Measurements from ENCODE around the gene FBXL15. TPM values are rescaled to one million over a fixed set of nuclear protein-coding genes. Genes with fewer than 3 reads are reported as not detected.
A peak's percentile ranks its signal among the peaks of the same experiment; 100 is the strongest.

Gene FBXL15
- total RNA-seq, 1 donor from 2014 or later: 3.1 TPM

DNA sequence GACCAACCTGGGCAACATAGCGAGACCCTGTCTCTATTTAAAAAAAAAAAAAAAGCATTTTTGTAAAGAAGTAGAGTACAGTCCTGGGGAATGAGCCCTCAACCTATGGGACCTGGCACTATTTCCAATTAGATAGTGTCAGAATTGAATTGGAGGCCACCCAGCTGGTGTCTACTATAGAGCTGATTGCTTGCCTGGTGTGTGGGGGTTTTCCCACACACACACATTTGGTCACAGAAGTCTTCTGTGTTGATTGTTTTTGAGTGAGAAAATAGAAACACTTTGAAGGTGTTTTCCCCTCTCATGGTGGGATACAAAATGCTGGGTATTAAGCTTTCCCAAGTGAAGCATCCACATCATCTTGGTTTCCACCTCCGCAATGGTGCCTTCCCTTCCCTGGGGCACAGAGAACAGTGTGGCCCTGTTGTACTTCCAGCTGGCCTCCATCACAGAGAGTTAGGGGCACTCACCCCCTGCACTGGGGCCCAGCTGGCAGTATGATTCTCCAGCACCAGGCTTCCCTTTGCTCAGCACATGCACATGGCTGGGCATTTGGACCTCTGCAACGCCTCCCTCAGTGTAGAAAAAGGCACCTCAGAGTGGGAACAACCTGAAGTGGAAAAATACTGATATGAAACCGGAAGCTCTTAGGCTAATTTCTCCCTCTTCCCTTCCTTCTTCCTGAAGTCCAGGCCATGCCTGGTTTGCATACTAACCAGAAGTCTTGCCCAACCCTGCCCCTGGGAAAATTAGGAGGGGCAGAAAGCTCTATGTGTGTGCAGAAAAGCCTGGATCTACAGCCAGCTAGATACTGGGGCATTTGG, 35.8 kb upstream of the FBXL15 start:
- Histone ChIP-seq H3K27ac (ENCODE audit: low read depth, low read length) (no peak overlapping the region), H3K9me3 (ENCODE audit: control insufficient read depth in 3 of 3, low read length in 3 of 3) (no peaks in the 10 kb centered on the region), H3K9ac (ENCODE audit: low read depth in 1 of 3, low read length in 3 of 3) (no peak overlapping the region), H3K27me3 (ENCODE audit: control insufficient read depth in 3 of 3, insufficient read depth in 3 of 3, low read length in 3 of 3) (no peaks in the 10 kb centered on the region), H3K36me3 (ENCODE audit: control insufficient read depth in 3 of 3, insufficient read depth in 3 of 3, low read length in 3 of 3) (peaks cover 21 to 24% (median 24%) of the 10 kb centered on the region in 3 donors), H3K4me3 (ENCODE audit: low read length in 3 of 3) (no peak overlapping the region), H3K4me1 (ENCODE audit: control insufficient read depth in 3 of 3, insufficient read depth in 3 of 3, low read length in 3 of 3) (peaks cover 0 to 7% (median 0%) of the 10 kb centered on the region in 3 donors)

DNA sequence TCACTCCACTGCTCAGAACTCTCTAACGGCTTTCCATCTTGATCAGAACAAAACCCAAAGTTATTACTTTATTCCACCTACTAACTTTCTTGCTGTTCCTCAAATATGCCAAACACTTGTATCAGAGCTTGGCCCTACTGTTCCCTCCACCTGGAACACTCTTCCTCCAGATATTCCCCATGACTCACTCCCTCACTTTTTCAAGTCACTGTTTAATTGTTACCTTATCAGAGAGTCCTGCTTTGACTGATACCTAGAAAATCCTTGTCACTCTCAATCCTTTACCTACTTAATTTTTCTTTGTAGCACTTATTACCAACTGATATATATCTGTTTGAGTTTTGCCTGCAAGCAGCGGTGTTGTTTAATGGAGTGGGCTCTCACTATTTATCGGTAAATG, 30.7 kb upstream of the FBXL15 start:
- Histone ChIP-seq H3K27me3 (ENCODE audit: control insufficient read depth in 3 of 3, insufficient read depth in 3 of 3, low read length in 3 of 3) (no peaks in the 10 kb centered on the region), H3K27ac (ENCODE audit: low read depth, low read length) (no peak overlapping the region), H3K4me1 (ENCODE audit: control insufficient read depth in 3 of 3, insufficient read depth in 3 of 3, low read length in 3 of 3) (peaks cover 9 to 15% (median 10%) of the 10 kb centered on the region in 3 donors), H3K4me3 (ENCODE audit: low read length in 3 of 3) (no peak overlapping the region), H3K9ac (ENCODE audit: low read depth in 1 of 3, low read length in 3 of 3) (no peak overlapping the region), H3K36me3 (ENCODE audit: control insufficient read depth in 3 of 3, insufficient read depth in 3 of 3, low read length in 3 of 3) (no peaks in the 10 kb centered on the region), H3K9me3 (ENCODE audit: control insufficient read depth in 3 of 3, low read length in 3 of 3) (no peaks in the 10 kb centered on the region)

DNA sequence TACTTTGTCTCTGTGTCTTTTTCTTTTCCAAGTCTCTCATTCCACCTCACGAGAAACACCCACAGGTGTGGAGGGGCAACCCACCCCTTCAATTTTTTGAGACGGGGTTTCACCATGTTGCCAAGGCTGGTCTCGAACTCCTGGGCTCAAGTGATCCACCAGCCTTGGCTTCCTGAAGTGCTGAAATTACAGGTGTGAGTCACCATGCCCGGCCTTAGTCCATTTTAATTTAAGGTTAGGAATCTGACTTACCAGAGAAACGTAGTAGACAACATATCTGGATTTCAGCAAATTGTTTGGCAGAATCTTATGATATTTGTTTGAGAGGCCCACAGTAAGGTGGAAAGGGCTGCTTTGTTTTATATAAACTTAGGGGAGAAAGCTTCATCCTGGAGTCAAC, 28.3 kb upstream of the FBXL15 start:
- H3K36me3 ChIP-seq (ENCODE audit: control insufficient read depth in 3 of 3, insufficient read depth in 3 of 3, low read length in 3 of 3): peaks cover 2 to 3% (median 3%) of the 10 kb centered on the region in 3 donors
- H3K4me1 ChIP-seq (ENCODE audit: control insufficient read depth in 3 of 3, insufficient read depth in 3 of 3, low read length in 3 of 3): peaks cover 19 to 22% (median 21%) of the 10 kb centered on the region in 3 donors
- no peaks in the 10 kb centered on the region for H3K9me3 ChIP-seq (ENCODE audit: control insufficient read depth in 3 of 3, low read length in 3 of 3)
- H3K27me3 ChIP-seq (ENCODE audit: control insufficient read depth in 3 of 3, insufficient read depth in 3 of 3, low read length in 3 of 3): no peaks in the 10 kb centered on the region
- H3K9ac ChIP-seq (ENCODE audit: low read depth in 1 of 3, low read length in 3 of 3): no peak overlapping the region
- no peak overlapping the region for H3K27ac ChIP-seq (ENCODE audit: low read depth, low read length)
- H3K4me3 ChIP-seq (ENCODE audit: low read length in 3 of 3): no peak overlapping the region

DNA sequence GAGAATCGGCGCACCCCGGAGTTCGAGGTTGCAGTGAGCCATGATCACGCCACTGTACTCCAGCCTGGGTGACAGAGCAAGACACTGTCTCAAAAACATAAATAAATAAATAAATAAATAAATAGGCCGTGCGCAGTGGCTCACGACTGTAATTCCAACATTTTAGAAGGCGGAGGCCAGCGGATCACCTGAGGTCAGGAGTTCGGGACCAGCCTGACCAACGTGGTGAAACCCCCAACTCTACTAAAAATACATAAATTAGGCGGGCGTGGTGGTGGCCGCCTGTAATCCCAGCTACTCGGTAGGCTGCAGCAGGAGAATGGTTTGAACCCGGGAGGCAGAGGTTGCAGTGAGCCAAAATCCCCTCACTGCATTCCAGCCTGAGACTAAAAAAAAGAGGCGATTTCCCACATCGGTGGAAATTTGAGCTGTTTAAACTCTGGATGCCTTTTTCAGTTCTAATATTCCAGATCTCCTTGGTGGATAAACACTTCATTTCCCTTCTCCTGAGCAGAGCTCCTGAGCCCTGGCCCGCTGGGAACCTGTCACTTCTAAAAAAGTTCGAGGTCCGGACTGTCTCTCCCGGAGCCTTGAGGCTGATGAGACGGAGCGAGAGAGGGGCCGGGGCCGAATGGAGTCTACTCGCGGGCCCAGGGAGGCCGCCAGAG, 27.1 kb upstream of the FBXL15 start:
- Histone ChIP-seq H3K27me3 (ENCODE audit: control insufficient read depth in 3 of 3, insufficient read depth in 3 of 3, low read length in 3 of 3) (no peaks in the 10 kb centered on the region), H3K27ac (ENCODE audit: low read depth, low read length) (peak overlapping the region; percentile 97), H3K36me3 (ENCODE audit: control insufficient read depth in 3 of 3, insufficient read depth in 3 of 3, low read length in 3 of 3) (peaks cover 9 to 14% (median 11%) of the 10 kb centered on the region in 3 donors), H3K4me1 (ENCODE audit: control insufficient read depth in 3 of 3, insufficient read depth in 3 of 3, low read length in 3 of 3) (peaks cover 19 to 28% (median 23%) of the 10 kb centered on the region in 3 donors), H3K9ac (ENCODE audit: low read depth in 1 of 3, low read length in 3 of 3) (peak overlapping the region; percentile 79 to 94 (median 83)), H3K9me3 (ENCODE audit: control insufficient read depth in 3 of 3, low read length in 3 of 3) (no peaks in the 10 kb centered on the region), H3K4me3 (ENCODE audit: low read length in 3 of 3) (peak overlapping the region; percentile 93 to 98 (median 94))

DNA sequence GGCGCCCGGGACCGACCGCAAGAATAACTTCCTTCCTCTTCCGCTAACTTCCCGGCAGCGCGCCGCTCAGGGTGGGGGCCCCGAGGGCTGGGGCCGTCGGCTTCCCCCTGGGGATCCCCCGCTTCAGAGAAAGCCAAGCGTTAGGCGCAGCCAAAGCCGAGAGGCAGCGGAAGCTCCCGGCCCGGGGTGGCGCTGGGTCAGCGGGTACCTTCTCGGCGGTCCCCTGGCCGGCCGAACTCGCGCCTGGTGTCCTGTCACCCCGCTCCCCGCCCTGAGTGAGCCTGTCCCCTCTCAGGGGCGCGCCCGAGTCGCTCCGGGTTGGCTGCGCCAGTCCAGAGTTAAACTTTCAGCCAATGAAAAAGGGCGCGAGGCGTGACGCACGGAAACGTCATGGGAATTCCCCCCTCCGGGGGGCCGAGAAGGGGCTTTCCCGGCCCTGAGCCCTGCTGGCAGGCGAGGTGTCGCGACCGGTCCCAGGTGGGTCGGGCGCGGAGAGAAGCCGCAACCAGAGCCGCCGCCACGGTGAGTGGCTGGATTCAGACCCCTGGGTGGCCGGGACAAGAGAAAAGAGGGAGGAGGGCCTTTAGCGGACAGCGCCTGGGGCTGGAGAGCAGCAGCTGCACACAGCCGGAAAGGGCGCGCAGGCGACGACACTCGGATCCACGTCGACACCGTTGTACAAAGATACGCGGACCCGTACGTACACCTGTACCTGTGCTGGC, 26.4 kb upstream of the FBXL15 start:
- peaks cover 19 to 35% (median 27%) of the 10 kb centered on the region in 3 donors for H3K4me1 ChIP-seq (ENCODE audit: control insufficient read depth in 3 of 3, insufficient read depth in 3 of 3, low read length in 3 of 3)
- peaks cover 9 to 14% (median 11%) of the 10 kb centered on the region in 3 donors for H3K36me3 ChIP-seq (ENCODE audit: control insufficient read depth in 3 of 3, insufficient read depth in 3 of 3, low read length in 3 of 3)
- peak overlapping the region; percentile 79 to 94 (median 83) for H3K9ac ChIP-seq (ENCODE audit: low read depth in 1 of 3, low read length in 3 of 3)
- no peaks in the 10 kb centered on the region for H3K9me3 ChIP-seq (ENCODE audit: control insufficient read depth in 3 of 3, low read length in 3 of 3)
- peak overlapping the region; percentile 93 to 98 (median 94) for H3K4me3 ChIP-seq (ENCODE audit: low read length in 3 of 3)
- H3K27me3 ChIP-seq (ENCODE audit: control insufficient read depth in 3 of 3, insufficient read depth in 3 of 3, low read length in 3 of 3): no peaks in the 10 kb centered on the region
- peak overlapping the region; percentile 97 for H3K27ac ChIP-seq (ENCODE audit: low read depth, low read length)

DNA sequence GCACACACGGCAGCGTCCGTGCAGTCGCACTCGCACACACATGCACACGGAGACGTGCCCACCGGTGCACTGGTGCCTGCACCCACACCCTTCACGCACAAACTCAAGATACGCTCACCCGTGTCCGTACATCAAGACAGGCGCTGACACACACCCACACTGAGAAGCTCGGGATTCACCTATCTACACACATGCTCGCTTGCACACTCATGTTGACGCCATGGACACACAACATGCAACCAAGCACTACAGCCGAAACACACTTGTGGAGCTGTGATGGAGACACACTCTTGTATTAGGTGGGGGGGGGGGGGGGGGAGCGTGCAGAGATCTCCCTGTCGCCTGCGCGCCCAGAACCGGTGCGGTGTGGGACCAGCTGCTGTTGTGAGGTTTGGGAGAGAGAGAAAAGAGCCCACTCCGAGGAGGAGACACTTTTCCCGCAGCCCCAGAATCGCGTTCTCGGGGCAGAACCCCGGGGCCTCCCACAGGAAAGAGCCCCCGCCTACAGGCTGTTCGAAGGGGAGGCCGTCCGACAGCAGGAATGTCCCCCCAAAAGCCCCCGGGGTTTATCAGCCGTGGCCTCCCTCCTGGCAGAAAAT, 25.7 kb upstream of the FBXL15 start:
- Histone ChIP-seq H3K27ac (ENCODE audit: low read depth, low read length) (peak overlapping the region; percentile 97), H3K4me1 (ENCODE audit: control insufficient read depth in 3 of 3, insufficient read depth in 3 of 3, low read length in 3 of 3) (peaks cover 23 to 41% (median 31%) of the 10 kb centered on the region in 3 donors), H3K4me3 (ENCODE audit: low read length in 3 of 3) (peak overlapping the region; percentile 93 to 98 (median 94)), H3K27me3 (ENCODE audit: control insufficient read depth in 3 of 3, insufficient read depth in 3 of 3, low read length in 3 of 3) (no peaks in the 10 kb centered on the region), H3K36me3 (ENCODE audit: control insufficient read depth in 3 of 3, insufficient read depth in 3 of 3, low read length in 3 of 3) (peaks cover 9 to 14% (median 11%) of the 10 kb centered on the region in 3 donors), H3K9ac (ENCODE audit: low read depth in 1 of 3, low read length in 3 of 3) (peak overlapping the region; percentile 61 to 94 (median 83)), H3K9me3 (ENCODE audit: control insufficient read depth in 3 of 3, low read length in 3 of 3) (no peaks in the 10 kb centered on the region)

DNA sequence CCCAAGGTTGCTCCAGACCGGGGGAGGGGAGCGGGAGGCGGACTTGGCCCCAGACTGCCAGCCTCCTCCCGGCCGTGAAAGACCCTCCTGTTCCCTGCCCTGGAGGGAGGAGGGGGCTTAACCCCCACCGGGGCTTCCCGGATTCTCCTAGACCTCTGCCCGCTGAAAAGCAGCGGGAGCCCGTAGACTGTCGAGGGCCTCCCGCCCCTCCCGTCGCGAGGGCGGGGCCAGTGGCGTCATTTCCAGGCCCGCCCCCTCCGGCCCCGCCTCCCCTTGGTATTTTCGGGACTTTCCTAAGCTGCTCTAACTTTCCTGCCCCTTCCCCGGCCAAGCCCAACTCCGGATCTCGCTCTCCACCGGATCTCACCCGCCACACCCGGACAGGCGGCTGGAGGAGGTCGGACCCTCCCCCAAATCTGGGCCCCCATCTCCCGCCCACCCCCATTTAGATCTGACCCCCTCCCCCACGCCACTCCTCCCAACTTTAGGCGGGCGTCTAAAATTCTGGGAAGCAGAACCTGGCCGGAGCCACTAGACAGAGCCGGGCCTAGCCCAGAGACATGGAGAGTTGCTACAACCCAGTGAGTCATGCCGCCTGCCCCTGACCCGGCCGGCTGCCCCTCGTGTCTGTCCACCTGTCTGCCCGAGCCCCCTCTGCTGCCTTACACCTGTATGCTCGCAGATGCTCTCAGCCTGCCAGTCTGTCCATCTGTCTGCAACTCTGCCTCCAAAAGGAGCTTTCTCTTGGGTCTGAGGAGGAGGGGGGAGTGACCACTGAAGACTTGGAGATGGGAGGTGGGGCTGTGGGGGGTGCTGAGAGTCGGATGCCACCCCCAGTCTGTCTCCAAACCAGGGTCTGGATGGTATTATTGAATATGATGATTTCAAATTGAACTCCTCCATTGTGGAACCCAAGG, 25.0 kb upstream of the FBXL15 start, which contains the start of gene NFKB2:
TSS of gene NFKB2 (plus strand) at position 306 of the 917 bp plus-strand sequence. CDS start at position 561, 255 bp downstream.
- Histone ChIP-seq H3K4me1 (ENCODE audit: control insufficient read depth in 3 of 3, insufficient read depth in 3 of 3, low read length in 3 of 3) (peaks cover 26 to 44% (median 33%) of the 10 kb centered on the region in 3 donors), H3K27ac (ENCODE audit: low read depth, low read length) (peak within 1 kb of the TSS; percentile 97), H3K9ac (ENCODE audit: low read depth in 1 of 3, low read length in 3 of 3) (peak within 1 kb of the TSS; percentile 82 to 94 (median 83)), H3K36me3 (ENCODE audit: control insufficient read depth in 3 of 3, insufficient read depth in 3 of 3, low read length in 3 of 3) (peaks cover 13 to 21% (median 13%) of the 10 kb centered on the region in 3 donors), H3K4me3 (ENCODE audit: low read length in 3 of 3) (peak within 1 kb of the TSS; percentile 93 to 98 (median 94)), H3K9me3 (ENCODE audit: control insufficient read depth in 3 of 3, low read length in 3 of 3) (no peaks in the 10 kb centered on the region), H3K27me3 (ENCODE audit: control insufficient read depth in 3 of 3, insufficient read depth in 3 of 3, low read length in 3 of 3) (no peaks in the 10 kb centered on the region)

DNA sequence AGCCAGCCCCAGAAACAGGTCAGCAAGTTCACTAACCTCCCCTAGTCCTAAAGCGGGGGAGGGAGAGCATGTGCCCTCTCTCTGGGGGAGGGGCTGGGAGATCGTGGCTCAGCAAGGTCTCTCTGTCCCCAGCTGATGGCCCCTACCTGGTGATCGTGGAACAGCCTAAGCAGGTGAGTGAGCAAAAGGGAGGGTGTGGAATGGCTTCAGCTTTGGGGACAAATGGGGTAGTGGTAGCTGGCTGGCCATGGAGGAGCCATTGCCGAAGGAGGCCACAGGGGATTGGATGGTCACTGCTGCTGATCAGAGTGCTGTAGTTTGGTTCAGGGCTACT, 24.4 kb upstream of the FBXL15 start:
- Histone ChIP-seq H3K27ac (ENCODE audit: low read depth, low read length) (peak overlapping the region; percentile 97), H3K9ac (ENCODE audit: low read depth in 1 of 3, low read length in 3 of 3) (peak overlapping the region; percentile 76 to 82 (median 79)), H3K36me3 (ENCODE audit: control insufficient read depth in 3 of 3, insufficient read depth in 3 of 3, low read length in 3 of 3) (peaks cover 18 to 22% (median 18%) of the 10 kb centered on the region in 3 donors), H3K4me1 (ENCODE audit: control insufficient read depth in 3 of 3, insufficient read depth in 3 of 3, low read length in 3 of 3) (peaks cover 26 to 44% (median 33%) of the 10 kb centered on the region in 3 donors), H3K4me3 (ENCODE audit: low read length in 3 of 3) (peak overlapping the region; percentile 75 to 98 (median 94)), H3K9me3 (ENCODE audit: control insufficient read depth in 3 of 3, low read length in 3 of 3) (no peaks in the 10 kb centered on the region), H3K27me3 (ENCODE audit: control insufficient read depth in 3 of 3, insufficient read depth in 3 of 3, low read length in 3 of 3) (no peaks in the 10 kb centered on the region)

Measured in skeletal muscle tissue (tissue), 4 donors.